HCT116 (cell line): Measurements from ENCODE around the gene TMEM128.

Experiments
- CBX3 ChIP-seq: IDR thresholded peaks from 2 replicates; pipeline ENCODE4 v1.6.1; 2012; ENCODE audit warnings: low read depth
- CEBPB ChIP-seq: IDR thresholded peaks from 2 replicates; pipeline ENCODE4 v1.6.1; 2012; ENCODE audit warnings: low read depth
- EZH2 ChIP-seq: fragments of 200-600 bp; sonication (generic); IDR thresholded peaks from 2 replicates; pipeline ENCODE4 v1.6.1; 2017; ENCODE audit warnings: antibody characterized with exemption, mixed run types
- POLR2A ChIP-seq: IDR thresholded peaks from 2 replicates; pipeline ENCODE4 v1.7.0; 2011; ENCODE audit warnings: borderline replicate concordance; ENCODE audit not compliant: insufficient read depth, insufficient read length; ENCODE audit errors: extremely low read depth
- POLR2AphosphoS5 ChIP-seq: IDR thresholded peaks from 2 replicates; pipeline ENCODE4 v1.6.1; 2011; ENCODE audit warnings: mild to moderate bottlenecking, low read depth, low read length, moderate library complexity
- SIN3A ChIP-seq: IDR thresholded peaks from 2 replicates; pipeline ENCODE4 v1.6.1; 2012; ENCODE audit warnings: low read depth
- TF ChIP-seq, protein P1 (sequence below): IDR thresholded peaks from 2 replicates; pipeline ENCODE4 v1.6.1; 2012
- TF ChIP-seq, protein P2 (sequence below), 3 experiments: fragments of 200-600 bp in 1 of 3; sonication (generic) in 1 of 3; IDR thresholded peaks in 2 of 3; conservative IDR thresholded peaks in 1 of 3; 2 replicates each; pipeline ENCODE4 v1.5.1; 2012 to 2017; ENCODE audit warnings: low read depth in 2 of 3, low read length in 2 of 3, antibody characterized with exemption in 1 of 3, borderline replicate concordance in 1 of 3, control low read depth in 1 of 3, mild to moderate bottlenecking in 1 of 3, mixed read lengths in 1 of 3, mixed run types in 1 of 3, moderate library complexity in 1 of 3; ENCODE audit not compliant: insufficient read depth in 1 of 3

DNA sequence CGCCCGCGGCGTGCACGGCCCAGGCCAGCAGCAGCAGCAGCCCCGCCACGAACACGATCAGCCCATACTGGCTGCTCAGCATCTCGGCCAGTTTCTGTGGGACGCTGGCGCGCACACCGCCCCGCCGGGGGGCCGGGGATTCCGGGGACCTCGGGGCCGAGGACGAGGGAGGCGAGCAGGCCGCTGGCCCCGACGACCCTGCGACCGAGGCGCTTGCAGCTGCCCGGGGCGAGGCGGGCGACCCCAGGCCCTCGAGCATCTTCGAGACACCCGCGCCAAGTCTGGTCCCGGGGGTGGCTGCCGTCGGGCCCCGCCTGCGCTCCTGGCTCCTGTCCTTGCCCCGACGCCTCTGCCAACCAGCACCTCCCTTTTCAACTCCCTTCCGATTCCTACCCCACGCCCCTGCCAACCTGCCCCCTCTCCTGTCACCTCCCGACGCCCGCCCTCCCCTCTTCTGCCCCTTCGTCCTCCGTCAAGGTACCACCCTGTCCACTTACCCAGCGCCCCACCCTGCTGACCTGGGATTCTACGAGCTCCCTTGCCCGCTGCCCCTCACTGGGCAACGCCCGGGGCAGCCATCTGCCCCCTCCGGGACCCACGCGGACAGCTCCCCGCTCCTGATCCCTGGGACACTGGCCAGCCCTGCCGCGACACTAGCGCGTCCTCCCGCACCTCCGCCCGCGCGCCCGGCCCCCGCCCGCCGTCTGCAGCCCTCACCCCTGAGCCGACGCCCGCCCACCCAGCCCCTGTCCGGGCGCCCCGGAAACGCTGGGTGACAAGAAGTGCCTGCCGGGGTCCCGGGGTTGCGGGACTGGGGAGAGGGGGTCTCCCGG lies 21.2 kb downstream of the TMEM128 start, which contains the start of gene OTOP1:
- TF ChIP-seq, protein P1, sequence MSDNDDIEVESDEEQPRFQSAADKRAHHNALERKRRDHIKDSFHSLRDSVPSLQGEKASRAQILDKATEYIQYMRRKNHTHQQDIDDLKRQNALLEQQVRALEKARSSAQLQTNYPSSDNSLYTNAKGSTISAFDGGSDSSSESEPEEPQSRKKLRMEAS = no peak
- TF ChIP-seq POLR2AphosphoS5 = no peak
- no peak for TF ChIP-seq CEBPB
- TF ChIP-seq, protein P2, sequence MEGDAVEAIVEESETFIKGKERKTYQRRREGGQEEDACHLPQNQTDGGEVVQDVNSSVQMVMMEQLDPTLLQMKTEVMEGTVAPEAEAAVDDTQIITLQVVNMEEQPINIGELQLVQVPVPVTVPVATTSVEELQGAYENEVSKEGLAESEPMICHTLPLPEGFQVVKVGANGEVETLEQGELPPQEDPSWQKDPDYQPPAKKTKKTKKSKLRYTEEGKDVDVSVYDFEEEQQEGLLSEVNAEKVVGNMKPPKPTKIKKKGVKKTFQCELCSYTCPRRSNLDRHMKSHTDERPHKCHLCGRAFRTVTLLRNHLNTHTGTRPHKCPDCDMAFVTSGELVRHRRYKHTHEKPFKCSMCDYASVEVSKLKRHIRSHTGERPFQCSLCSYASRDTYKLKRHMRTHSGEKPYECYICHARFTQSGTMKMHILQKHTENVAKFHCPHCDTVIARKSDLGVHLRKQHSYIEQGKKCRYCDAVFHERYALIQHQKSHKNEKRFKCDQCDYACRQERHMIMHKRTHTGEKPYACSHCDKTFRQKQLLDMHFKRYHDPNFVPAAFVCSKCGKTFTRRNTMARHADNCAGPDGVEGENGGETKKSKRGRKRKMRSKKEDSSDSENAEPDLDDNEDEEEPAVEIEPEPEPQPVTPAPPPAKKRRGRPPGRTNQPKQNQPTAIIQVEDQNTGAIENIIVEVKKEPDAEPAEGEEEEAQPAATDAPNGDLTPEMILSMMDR (IDR thresholded peaks at IDR 0.05 in 2 of 3, conservative IDR thresholded peaks at IDR 0.05 in 1 of 3; ENCODE audit: borderline replicate concordance in 1 of 3, insufficient read depth in 1 of 3, low read depth in 2 of 3, low read length in 2 of 3) = no peak
- TF ChIP-seq SIN3A = no peak
- no peak for TF ChIP-seq CBX3
- no peak for TF ChIP-seq POLR2A
- no peak for TF ChIP-seq EZH2
